RWPE2 (cell line): Measurements from ENCODE around the gene ZFHX3.

Source experiments
- ATAC-seq: fragments of 200-7000 bp; cut with Tn5 transposase; 3 replicates; pipeline ENCODE4 v1.9.1; 2021; ENCODE audit warnings: low read depth
- DNase-seq: peaks from one replicate; pipeline ENCODE4 v3.0.0-alpha.2; 2020; ENCODE audit warnings: low spot score
- H3K27ac ChIP-seq: fragments of 450-650 bp; 2 replicates; pipeline ENCODE4 v1.5.1; 2017; ENCODE audit warnings: mild to moderate bottlenecking; ENCODE audit not compliant: poor library complexity, severe bottlenecking
- H3K27me3 ChIP-seq: fragments of 250-450 bp; sonication (Bioruptor Pico); 2 replicates; pipeline ENCODE4 v1.5.1; 2021; ENCODE audit warnings: mild to moderate bottlenecking, moderate library complexity; ENCODE audit not compliant: insufficient read depth, poor library complexity, severe bottlenecking
- H3K36me3 ChIP-seq: fragments of 250-450 bp; sonication (Bioruptor Pico); 2 replicates; pipeline ENCODE4 v1.5.1; 2020; ENCODE audit warnings: low read depth, mild to moderate bottlenecking, moderate library complexity
- H3K4me1 ChIP-seq: fragments of 250-450 bp; sonication (Bioruptor Pico); 2 replicates; pipeline ENCODE4 v1.5.1; 2021; ENCODE audit warnings: mild to moderate bottlenecking, moderate library complexity; ENCODE audit not compliant: insufficient read depth, poor library complexity, severe bottlenecking
- H3K4me3 ChIP-seq: fragments of 250-450 bp; sonication (Bioruptor Pico); 2 replicates; pipeline ENCODE4 v1.5.1; 2021; ENCODE audit warnings: mild to moderate bottlenecking, moderate library complexity; ENCODE audit not compliant: severe bottlenecking
- H3K9me3 ChIP-seq: fragments of 250-450 bp; sonication (Bioruptor Pico); 2 replicates; pipeline ENCODE4 v1.5.1; 2021; ENCODE audit warnings: mild to moderate bottlenecking, moderate library complexity; ENCODE audit not compliant: severe bottlenecking
- CTCF ChIP-seq: fragments of 450-650 bp; IDR thresholded peaks from one replicate; pipeline ENCODE4 v1.5.1; 2017; ENCODE audit warnings: mild to moderate bottlenecking, moderate library complexity; ENCODE audit not compliant: poor library complexity, severe bottlenecking

Gene ZFHX3

GRCh38 chr16:73046202-73046848 is 1.6 kb downstream of the ZFHX3 start:
- no peaks in the 10 kb centered on the region for H3K9me3 ChIP-seq
- H3K27me3 ChIP-seq, result no peaks in the 10 kb centered on the region
- H3K4me1 ChIP-seq, result peaks cover 46% of the 10 kb centered on the region
- no peak for DNase-seq
- no peak for TF ChIP-seq CTCF
- peak overlapping the region; percentile 93 for H3K27ac ChIP-seq
- H3K4me3 ChIP-seq, result no peak overlapping the region
- H3K36me3 ChIP-seq, result no peaks in the 10 kb centered on the region
- no peak for ATAC-seq

- TF ChIP-seq CTCF, result no peak
- no peaks in the 10 kb centered on the region for H3K27me3 ChIP-seq
Observed at GRCh38 chr16:73043828-73044467, 4.0 kb downstream of the ZFHX3 start.

GRCh38 chr16:73042807-73043206 is 5.1 kb downstream of the ZFHX3 start:
- peaks cover 29% of the 10 kb centered on the region for H3K4me1 ChIP-seq

More at GRCh38 chr16:73043828-73044467, 4.0 kb downstream of the ZFHX3 start:
- no peak overlapping the region for H3K4me3 ChIP-seq
- no peaks in the 10 kb centered on the region for H3K9me3 ChIP-seq
- H3K36me3 ChIP-seq, result no peaks in the 10 kb centered on the region
- DNase-seq (no peak), ATAC-seq (no peak)
- peaks cover 33% of the 10 kb centered on the region for H3K4me1 ChIP-seq
- H3K27ac ChIP-seq, result no peak overlapping the region

GRCh38 chr16:73041676-73042075 is 6.3 kb downstream of the ZFHX3 start:
- Histone ChIP-seq H3K4me1 (peaks cover 31% of the 10 kb centered on the region), H3K9me3 (no peaks in the 10 kb centered on the region), H3K27ac (no peak overlapping the region), H3K36me3 (no peaks in the 10 kb centered on the region), H3K27me3 (no peaks in the 10 kb centered on the region), H3K4me3 (no peak overlapping the region)
- DNase-seq (no peak), ATAC-seq (no peak)
- TF ChIP-seq CTCF, result no peak

More at GRCh38 chr16:73042807-73043206, 5.1 kb downstream of the ZFHX3 start:
- DNase-seq, result no peak
- Histone ChIP-seq H3K27ac (no peak overlapping the region), H3K4me3 (no peak overlapping the region), H3K9me3 (no peaks in the 10 kb centered on the region), H3K36me3 (no peaks in the 10 kb centered on the region), H3K27me3 (no peaks in the 10 kb centered on the region)
- no peak for TF ChIP-seq CTCF
- ATAC-seq, result no peak

GRCh38 chr16:73040735-73041402 is 7.1 kb downstream of the ZFHX3 start:
- Histone ChIP-seq H3K27ac (peak overlapping the region; percentile 3), H3K9me3 (no peaks in the 10 kb centered on the region), H3K4me3 (no peak overlapping the region), H3K4me1 (peaks cover 37% of the 10 kb centered on the region), H3K36me3 (no peaks in the 10 kb centered on the region), H3K27me3 (no peaks in the 10 kb centered on the region)
- ATAC-seq (no peak), DNase-seq (no peak)
- TF ChIP-seq CTCF, result no peak
